ENCODE data around the gene CD300LF.

Gene CD300LF

DNA sequence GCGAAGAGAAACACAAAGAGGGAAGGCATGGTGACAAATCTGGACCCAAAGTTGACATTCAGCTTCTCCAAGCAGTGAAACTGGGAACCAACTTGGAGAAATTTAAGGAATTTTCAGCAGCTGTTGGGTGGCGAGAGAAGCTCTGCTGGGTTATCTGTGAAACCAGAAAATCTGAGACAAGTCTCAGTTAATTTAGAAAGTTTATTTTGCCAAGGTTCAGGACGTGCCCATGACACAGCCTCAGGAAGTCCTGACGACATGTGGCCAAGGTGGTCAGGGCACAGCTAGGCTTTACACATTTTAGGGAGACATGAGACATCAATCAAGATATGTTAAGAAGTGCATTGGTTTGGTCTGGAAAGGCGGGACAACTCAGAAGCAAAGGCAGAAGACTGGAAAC is 11.2 kb upstream of the CD300LF start:
- Histone ChIP-seq H3K27me3 (ENCODE audit: low read length) (no peaks in the 10 kb centered on the region), H3K27ac (ENCODE audit: low read depth, low read length) (no peak overlapping the region), H3K79me2 (ENCODE audit: insufficient read depth, low read length) (no peaks in the 10 kb centered on the region), H3K4me3 (ENCODE audit: insufficient read depth, low read length, poor library complexity, severe bottlenecking) (no peak overlapping the region), H3K9me2 (replicated peaks; ENCODE audit: insufficient read depth, low read length) (no peaks in the 10 kb centered on the region), H3K9me3 (ENCODE audit: insufficient read depth, low read length) (peaks cover 10% of the 10 kb centered on the region; the same call in 1 of the 2 replicates), H3F3A (ENCODE audit: insufficient read depth) (no peaks in the 10 kb centered on the region), H3K36me3 (ENCODE audit: low read length) (no peaks in the 10 kb centered on the region), H3K4me2 (ENCODE audit: low read depth, low read length, poor library complexity, severe bottlenecking) (no peak overlapping the region), H2AFZ (ENCODE audit: low read depth, low read length, severe bottlenecking) (no peak overlapping the region), H3K9ac (ENCODE audit: low read length) (no peak overlapping the region), H4K20me1 (ENCODE audit: low read depth, low read length) (no peaks in the 10 kb centered on the region)
- TF ChIP-seq, protein P1, sequence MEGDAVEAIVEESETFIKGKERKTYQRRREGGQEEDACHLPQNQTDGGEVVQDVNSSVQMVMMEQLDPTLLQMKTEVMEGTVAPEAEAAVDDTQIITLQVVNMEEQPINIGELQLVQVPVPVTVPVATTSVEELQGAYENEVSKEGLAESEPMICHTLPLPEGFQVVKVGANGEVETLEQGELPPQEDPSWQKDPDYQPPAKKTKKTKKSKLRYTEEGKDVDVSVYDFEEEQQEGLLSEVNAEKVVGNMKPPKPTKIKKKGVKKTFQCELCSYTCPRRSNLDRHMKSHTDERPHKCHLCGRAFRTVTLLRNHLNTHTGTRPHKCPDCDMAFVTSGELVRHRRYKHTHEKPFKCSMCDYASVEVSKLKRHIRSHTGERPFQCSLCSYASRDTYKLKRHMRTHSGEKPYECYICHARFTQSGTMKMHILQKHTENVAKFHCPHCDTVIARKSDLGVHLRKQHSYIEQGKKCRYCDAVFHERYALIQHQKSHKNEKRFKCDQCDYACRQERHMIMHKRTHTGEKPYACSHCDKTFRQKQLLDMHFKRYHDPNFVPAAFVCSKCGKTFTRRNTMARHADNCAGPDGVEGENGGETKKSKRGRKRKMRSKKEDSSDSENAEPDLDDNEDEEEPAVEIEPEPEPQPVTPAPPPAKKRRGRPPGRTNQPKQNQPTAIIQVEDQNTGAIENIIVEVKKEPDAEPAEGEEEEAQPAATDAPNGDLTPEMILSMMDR (IDR thresholded peaks at IDR 0.05; ENCODE audit: insufficient read depth, low read length, poor library complexity, severe bottlenecking) = no peak
- no peak for TF ChIP-seq EZH2phosphoT487 (conservative IDR thresholded peaks at IDR 0.05; ENCODE audit: low read length)

DNA sequence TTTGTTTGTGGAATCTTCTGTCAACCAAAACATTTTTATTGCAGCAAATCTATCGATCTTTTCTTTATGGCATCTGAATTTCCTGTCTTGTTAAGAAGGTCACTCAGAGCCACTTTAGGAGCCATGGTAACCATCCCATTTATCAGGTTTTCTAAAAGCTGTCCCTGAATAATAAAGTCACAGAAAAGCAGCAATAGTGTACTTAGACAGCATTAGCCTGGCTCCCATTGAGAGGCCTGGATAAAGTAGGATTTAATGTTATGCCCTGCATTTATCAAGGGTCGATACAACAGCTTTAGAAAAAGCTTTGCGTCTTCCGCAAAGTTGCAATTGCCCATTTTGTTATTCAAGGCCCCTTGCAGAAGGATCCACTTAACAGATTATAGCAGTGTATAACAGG is 10.1 kb upstream of the CD300LF start:
- Histone ChIP-seq H3F3A (ENCODE audit: insufficient read depth) (no peaks in the 10 kb centered on the region), H3K36me3 (ENCODE audit: low read length) (no peaks in the 10 kb centered on the region), H4K20me1 (ENCODE audit: low read depth, low read length) (no peaks in the 10 kb centered on the region), H3K27ac (ENCODE audit: low read depth, low read length) (no peak overlapping the region), H3K4me2 (ENCODE audit: low read depth, low read length, poor library complexity, severe bottlenecking) (no peak overlapping the region), H3K27me3 (ENCODE audit: low read length) (no peaks in the 10 kb centered on the region), H3K9me3 (ENCODE audit: insufficient read depth, low read length) (no peaks in the 10 kb centered on the region), H3K79me2 (ENCODE audit: insufficient read depth, low read length) (no peaks in the 10 kb centered on the region), H2AFZ (ENCODE audit: low read depth, low read length, severe bottlenecking) (no peak overlapping the region), H3K9ac (ENCODE audit: low read length) (no peak overlapping the region), H3K4me3 (ENCODE audit: insufficient read depth, low read length, poor library complexity, severe bottlenecking) (no peak overlapping the region), H3K9me2 (replicated peaks; ENCODE audit: insufficient read depth, low read length) (no peaks in the 10 kb centered on the region)
- no peak for TF ChIP-seq EZH2phosphoT487 (conservative IDR thresholded peaks at IDR 0.05; ENCODE audit: low read length)
- TF ChIP-seq, protein P1 (IDR thresholded peaks at IDR 0.05; ENCODE audit: insufficient read depth, low read length, poor library complexity, severe bottlenecking) = no peak

DNA sequence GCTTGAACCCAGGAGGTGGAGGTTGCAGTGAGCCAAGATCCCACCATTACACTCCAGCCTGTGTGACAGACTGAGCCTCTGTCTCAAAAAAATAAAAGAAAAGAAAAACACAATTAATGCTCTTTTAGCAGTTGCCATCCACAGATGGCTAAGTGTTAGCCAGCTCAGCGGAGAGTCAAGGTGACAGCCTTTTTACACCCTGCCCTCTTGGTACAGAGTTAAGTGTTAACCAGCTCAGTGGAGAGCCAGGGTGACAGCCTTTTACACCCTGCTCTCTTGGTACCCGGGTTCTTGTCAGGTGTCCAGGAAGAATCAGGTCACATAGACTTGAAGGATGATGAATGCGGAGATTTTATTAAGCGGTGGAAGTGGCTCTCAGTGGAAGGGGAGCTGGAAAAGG is 7.8 kb upstream of the CD300LF start:
- Histone ChIP-seq H2AFZ (ENCODE audit: low read depth, low read length, severe bottlenecking) (no peak overlapping the region), H3K9me3 (ENCODE audit: insufficient read depth, low read length) (no peaks in the 10 kb centered on the region), H3F3A (ENCODE audit: insufficient read depth) (no peaks in the 10 kb centered on the region), H4K20me1 (ENCODE audit: low read depth, low read length) (no peaks in the 10 kb centered on the region), H3K4me2 (ENCODE audit: low read depth, low read length, poor library complexity, severe bottlenecking) (no peak overlapping the region), H3K9me2 (replicated peaks; ENCODE audit: insufficient read depth, low read length) (no peaks in the 10 kb centered on the region), H3K79me2 (ENCODE audit: insufficient read depth, low read length) (no peaks in the 10 kb centered on the region), H3K9ac (ENCODE audit: low read length) (no peak overlapping the region), H3K27ac (ENCODE audit: low read depth, low read length) (no peak overlapping the region), H3K27me3 (ENCODE audit: low read length) (no peaks in the 10 kb centered on the region), H3K36me3 (ENCODE audit: low read length) (no peaks in the 10 kb centered on the region), H3K4me3 (ENCODE audit: insufficient read depth, low read length, poor library complexity, severe bottlenecking) (no peak overlapping the region)
- TF ChIP-seq EZH2phosphoT487 (conservative IDR thresholded peaks at IDR 0.05; ENCODE audit: low read length) = no peak
- TF ChIP-seq, protein P1 (IDR thresholded peaks at IDR 0.05; ENCODE audit: insufficient read depth, low read length, poor library complexity, severe bottlenecking) = no peak

Data from SU-DHL-6 (cell line).